SU-DHL-6 (cell line): ENCODE data around the gene OR6Q1.

Experiments
- H2AFZ ChIP-seq: fragments of 200-600 bp; sonication (generic); 2 replicates; pipeline ENCODE4 v1.6.1; 2014; ENCODE audit warnings: low read depth, mild to moderate bottlenecking, moderate library complexity, mixed read lengths, antibody characterized with exemption, low read length; ENCODE audit not compliant: severe bottlenecking
- H3F3A ChIP-seq: fragments of 200-600 bp; shearing (Covaris generic); 2 replicates; pipeline ENCODE4 v1.6.0; 2016; ENCODE audit warnings: antibody characterized with exemption, mild to moderate bottlenecking; ENCODE audit not compliant: insufficient read depth
- H3K27ac ChIP-seq: fragments of 200-600 bp; sonication (generic); 2 replicates; pipeline ENCODE4 v1.5.1; 2016; ENCODE audit warnings: low read depth, mild to moderate bottlenecking, low read length, moderate library complexity, mixed read lengths
- H3K27me3 ChIP-seq: fragments of 200-600 bp; sonication (generic), shearing (Covaris generic); 2 replicates; pipeline ENCODE4 v1.6.0; 2014; ENCODE audit warnings: mild to moderate bottlenecking, low read length
- H3K36me3 ChIP-seq: fragments of 200-600 bp; sonication (generic); 2 replicates; pipeline ENCODE4 v1.6.1; 2014; ENCODE audit warnings: mild to moderate bottlenecking, low read length, mixed read lengths
- H3K4me2 ChIP-seq: fragments of 300-600, 200-600 bp; shearing (Covaris generic), sonication (generic); 2 replicates; pipeline ENCODE4 v1.6.0; 2014; ENCODE audit warnings: low read length, low read depth, mild to moderate bottlenecking; ENCODE audit not compliant: poor library complexity, severe bottlenecking
- H3K4me3 ChIP-seq: fragments of 200-600 bp; sonication (generic); 2 replicates; pipeline ENCODE4 v1.5.1; 2014; ENCODE audit warnings: antibody characterized with exemption, low read length, mild to moderate bottlenecking, mixed read lengths; ENCODE audit not compliant: insufficient read depth, poor library complexity, severe bottlenecking
- H3K79me2 ChIP-seq: fragments of 200-600 bp; sonication (generic); 2 replicates; pipeline ENCODE4 v1.6.1; 2014; ENCODE audit warnings: mild to moderate bottlenecking, low read length, moderate library complexity; ENCODE audit not compliant: insufficient read depth
- H3K9ac ChIP-seq: fragments of 200-600 bp; sonication (generic); 2 replicates; pipeline ENCODE4 v1.7.0; 2014; ENCODE audit warnings: mild to moderate bottlenecking, low read length
- H3K9me2 ChIP-seq: fragments of 200-600 bp; sonication (generic); replicated peaks from 2 replicates; pipeline ENCODE4 v1.6.1; 2014; ENCODE audit warnings: low read length; ENCODE audit not compliant: insufficient read depth
- H3K9me3 ChIP-seq: fragments of 200-600 bp; sonication (generic); 2 replicates; pipeline ENCODE4 v1.6.1; 2014; ENCODE audit warnings: low read length, mixed read lengths; ENCODE audit not compliant: insufficient read depth
- H4K20me1 ChIP-seq: fragments of 200-600 bp; sonication (generic); 2 replicates; pipeline ENCODE4 v1.6.1; 2014; ENCODE audit warnings: low read depth, mild to moderate bottlenecking, antibody characterized with exemption, low read length, moderate library complexity, mixed read lengths
- CTCF ChIP-seq: fragments of 200-600 bp; sonication (generic); IDR thresholded peaks from one replicate; pipeline ENCODE4 v1.5.1; 2017; ENCODE audit warnings: antibody characterized with exemption, mild to moderate bottlenecking, low read length, moderate library complexity; ENCODE audit not compliant: insufficient read depth, poor library complexity, severe bottlenecking
- EZH2phosphoT487 ChIP-seq: fragments of 200-600 bp; sonication (generic), shearing (Covaris generic); conservative IDR thresholded peaks from 2 replicates; pipeline ENCODE4 v1.6.1; 2018; ENCODE audit warnings: mild to moderate bottlenecking, antibody characterized with exemption, low read length, moderate library complexity, mixed read lengths

The OR6Q1 gene

GRCh38 chr11:58039589-58039988, 8.8 kb downstream of the OR6Q1 start:
- Histone ChIP-seq H3K27ac (no peak overlapping the region), H3K9me3 (no peaks in the 10 kb centered on the region), H4K20me1 (no peaks in the 10 kb centered on the region), H3K9ac (no peak overlapping the region), H2AFZ (no peak overlapping the region), H3K4me2 (no peak overlapping the region), H3K36me3 (no peaks in the 10 kb centered on the region), H3K9me2 (no peaks in the 10 kb centered on the region), H3K79me2 (no peaks in the 10 kb centered on the region), H3F3A (no peaks in the 10 kb centered on the region), H3K4me3 (no peak overlapping the region), H3K27me3 (no peaks in the 10 kb centered on the region)
- TF ChIP-seq CTCF, result no peak

- Histone ChIP-seq H3K79me2 (no peaks in the 10 kb centered on the region), H2AFZ (no peak overlapping the region), H3K4me2 (no peak overlapping the region), H3K27ac (no peak overlapping the region), H3K9ac (no peak overlapping the region), H3K9me2 (no peaks in the 10 kb centered on the region), H3K9me3 (no peaks in the 10 kb centered on the region), H3K27me3 (no peaks in the 10 kb centered on the region), H3F3A (no peaks in the 10 kb centered on the region), H3K4me3 (no peak overlapping the region), H4K20me1 (no peaks in the 10 kb centered on the region), H3K36me3 (no peaks in the 10 kb centered on the region)
- TF ChIP-seq EZH2phosphoT487 (no peak), CTCF (no peak)
These were observed 12.6 kb downstream of the OR6Q1 start for GRCh38 chr11:58043379-58043778.

DNA sequence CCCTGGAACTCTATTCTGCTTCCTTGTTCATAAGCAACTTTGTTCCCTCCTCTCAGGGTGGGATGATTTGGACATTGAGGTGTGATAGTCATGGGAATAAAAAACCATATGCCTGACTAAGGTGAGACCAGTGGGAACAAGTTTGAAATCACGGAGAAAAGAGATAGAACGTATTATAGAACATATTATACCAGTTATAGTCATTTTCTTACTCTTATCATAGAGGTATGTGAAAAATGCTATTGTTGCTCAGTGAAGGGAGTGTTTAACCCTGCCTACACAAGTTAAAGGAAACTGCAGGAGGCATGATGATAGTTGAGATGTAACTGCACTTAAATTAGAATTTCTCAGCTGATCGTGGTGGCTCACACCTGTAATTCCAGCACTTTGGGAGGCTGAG, 15.5 kb downstream of the OR6Q1 start:
- H3F3A ChIP-seq, result no peaks in the 10 kb centered on the region
- no peaks in the 10 kb centered on the region for H3K79me2 ChIP-seq
- H3K4me3 ChIP-seq, result no peak overlapping the region
- no peak overlapping the region for H3K9ac ChIP-seq
- no peak overlapping the region for H2AFZ ChIP-seq
- no peaks in the 10 kb centered on the region for H4K20me1 ChIP-seq
- no peaks in the 10 kb centered on the region for H3K36me3 ChIP-seq
- H3K27ac ChIP-seq, result no peak overlapping the region
- TF ChIP-seq CTCF, result no peak
- no peak for TF ChIP-seq EZH2phosphoT487
- no peaks in the 10 kb centered on the region for H3K9me3 ChIP-seq
- H3K4me2 ChIP-seq, result no peak overlapping the region
- H3K27me3 ChIP-seq, result no peaks in the 10 kb centered on the region
- no peaks in the 10 kb centered on the region for H3K9me2 ChIP-seq

- no peak overlapping the region for H3K9ac ChIP-seq
- H3K79me2 ChIP-seq, result no peaks in the 10 kb centered on the region
- no peaks in the 10 kb centered on the region for H3K27me3 ChIP-seq
- TF ChIP-seq EZH2phosphoT487 (no peak), CTCF (no peak)
- no peak overlapping the region for H3K4me3 ChIP-seq
- no peak overlapping the region for H3K27ac ChIP-seq
- H3K36me3 ChIP-seq, result no peaks in the 10 kb centered on the region
- no peak overlapping the region for H2AFZ ChIP-seq
- no peaks in the 10 kb centered on the region for H3K9me3 ChIP-seq
- no peak overlapping the region for H3K4me2 ChIP-seq
- no peaks in the 10 kb centered on the region for H3K9me2 ChIP-seq
- no peaks in the 10 kb centered on the region for H3F3A ChIP-seq
- H4K20me1 ChIP-seq, result no peaks in the 10 kb centered on the region
These were observed 17.1 kb downstream of the OR6Q1 start for GRCh38 chr11:58047818-58048217.
